WTC11 (cell line): ENCODE measurements around the gene TUSC2. TPM values are rescaled to one million over a fixed set of nuclear protein-coding genes. Genes with fewer than 3 reads are reported as not detected.
A peak's percentile ranks its signal among the peaks of the same experiment; 100 is the strongest.

Experiments
- ATAC-seq: fragments of 200-7000 bp; cut with Tn5 transposase; 2 replicates; pipeline ENCODE4 v1.10.0; 2021; ENCODE audit warnings: mild to moderate bottlenecking, moderate library complexity
- CTCF ChIA-PET: fragments of 300-600 bp; sonication (Branson Sonifier 250); formaldehyde crosslinking; loops from one replicate; lab custom pipeline; 2021; ENCODE audit warnings: antibody characterized with exemption; lab: Charles Lee
- POLR2A ChIA-PET: fragments of 350-600 bp; sonication (Branson Sonifier 250); formaldehyde crosslinking; loops from one replicate; lab custom pipeline; 2021; ENCODE audit warnings: antibody characterized with exemption; lab: Charles Lee
- DNase-seq: peaks from one replicate; pipeline ENCODE4 v3.0.0; 2021; ENCODE audit warnings: low spot score
- H3K27ac Mint-ChIP-seq: 2 replicates; pipeline ENCODE4 v1.8.0; 2021; ENCODE audit warnings: mixed read lengths
- H3K27me3 Mint-ChIP-seq: 2 replicates; pipeline ENCODE4 v1.8.0; 2021; ENCODE audit warnings: low read depth, mild to moderate bottlenecking, moderate library complexity, mixed read lengths
- H3K36me3 Mint-ChIP-seq: 2 replicates; pipeline ENCODE4 v1.8.0; 2021; ENCODE audit warnings: mixed read lengths
- H3K4me1 Mint-ChIP-seq: 2 replicates; pipeline ENCODE4 v1.8.0; 2022; ENCODE audit warnings: mixed read lengths
- H3K4me3 Mint-ChIP-seq: 2 replicates; pipeline ENCODE4 v1.8.0; 2021; ENCODE audit warnings: mild to moderate bottlenecking, moderate library complexity, mixed read lengths
- H3K9me3 Mint-ChIP-seq: 2 replicates; pipeline ENCODE4 v1.8.0; 2021; ENCODE audit warnings: mixed read lengths
- ETV6 ChIP-seq: sonication (generic); formaldehyde crosslinking; IDR thresholded peaks from 2 replicates; pipeline ENCODE4 v1.8.1; 2022; ENCODE audit warnings: mild to moderate bottlenecking, missing genetic modification reagents
- FOXK1 ChIP-seq: sonication (generic); formaldehyde crosslinking; IDR thresholded peaks from 2 replicates; pipeline ENCODE4 v1.8.0; 2022; ENCODE audit warnings: mild to moderate bottlenecking, moderate library complexity, missing genetic modification reagents
- GTF2I ChIP-seq: fragments of 250-450 bp; sonication (Bioruptor Pico); conservative IDR thresholded peaks from 2 replicates; pipeline ENCODE4 v1.4.0; 2021; ENCODE audit warnings: mild to moderate bottlenecking
- MXD4 ChIP-seq: fragments of 250-450 bp; sonication (Bioruptor Pico); IDR thresholded peaks from 2 replicates; pipeline ENCODE4 v1.8.0; 2021; ENCODE audit warnings: mild to moderate bottlenecking, moderate library complexity, borderline replicate concordance
- NR1H2 ChIP-seq: sonication (generic); formaldehyde crosslinking; IDR thresholded peaks from 2 replicates; pipeline ENCODE4 v1.9.0; 2021; ENCODE audit warnings: mild to moderate bottlenecking, moderate library complexity, missing genetic modification reagents
- SP1 ChIP-seq: sonication (generic); formaldehyde crosslinking; conservative IDR thresholded peaks from 2 replicates; pipeline ENCODE4 v1.8.1; 2022; ENCODE audit warnings: missing genetic modification reagents
- TEAD1 ChIP-seq: sonication (generic); formaldehyde crosslinking; IDR thresholded peaks from 2 replicates; pipeline ENCODE4 v1.8.0; 2022; ENCODE audit warnings: mild to moderate bottlenecking, missing genetic modification reagents
- ZNF232 ChIP-seq: sonication (generic); formaldehyde crosslinking; IDR thresholded peaks from 2 replicates; pipeline ENCODE4 v1.8.0; 2022; ENCODE audit warnings: mild to moderate bottlenecking, missing genetic modification reagents
- ZNF263 ChIP-seq: sonication (generic); formaldehyde crosslinking; IDR thresholded peaks from 2 replicates; pipeline ENCODE4 v1.8.1; 2022; ENCODE audit warnings: low read depth, mild to moderate bottlenecking, moderate library complexity, missing genetic modification reagents
- ZNF396 ChIP-seq: fragments of 250-450 bp; sonication (Bioruptor Pico); IDR thresholded peaks from 2 replicates; pipeline ENCODE4 v1.8.0; 2021; ENCODE audit warnings: mild to moderate bottlenecking, moderate library complexity, borderline replicate concordance
- total RNA-seq: library from RNA; stranded (reverse); gene quantifications from 3 replicates; pipeline ENCODE4 v1.2.3, GENCODE V29; 2021
- TF ChIP-seq, protein P1 (sequence below): fragments of 200-600 bp; IDR thresholded peaks from 2 replicates; pipeline ENCODE4 v1.8.0; 2022; ENCODE audit warnings: antibody characterized with exemption
- TF ChIP-seq, protein P2 (sequence below): sonication (generic); formaldehyde crosslinking; IDR thresholded peaks from 2 replicates; pipeline ENCODE4 v1.8.1; 2023; ENCODE audit warnings: mild to moderate bottlenecking, missing genetic modification reagents, borderline replicate concordance
- TF ChIP-seq, protein P3 (sequence below): sonication (generic); formaldehyde crosslinking; conservative IDR thresholded peaks from 2 replicates; pipeline ENCODE4 v1.8.1; 2022; ENCODE audit warnings: mild to moderate bottlenecking, missing genetic modification reagents
- TF ChIP-seq, protein P4 (sequence below): fragments of 250-450 bp; sonication (Bioruptor Pico); IDR thresholded peaks from 2 replicates; pipeline ENCODE4 v1.9.0; 2021; ENCODE audit warnings: mild to moderate bottlenecking
- TF ChIP-seq, protein P5 (sequence below): sonication (generic); formaldehyde crosslinking; IDR thresholded peaks from 2 replicates; pipeline ENCODE4 v1.8.0; 2023; ENCODE audit warnings: missing genetic modification reagents
- TF ChIP-seq, protein P6 (sequence below): sonication (generic); formaldehyde crosslinking; IDR thresholded peaks from 2 replicates; pipeline ENCODE4 v1.8.1; 2022; ENCODE audit warnings: low read depth, mild to moderate bottlenecking, moderate library complexity, missing genetic modification reagents, borderline replicate concordance
- TF ChIP-seq, protein P7 (sequence below): sonication (generic); formaldehyde crosslinking; IDR thresholded peaks from 2 replicates; pipeline ENCODE4 v1.8.1; 2022; ENCODE audit warnings: mild to moderate bottlenecking, moderate library complexity, missing genetic modification reagents
- TF ChIP-seq, protein P8 (sequence below): sonication (generic); formaldehyde crosslinking; IDR thresholded peaks from 2 replicates; pipeline ENCODE4 v1.8.0; 2022; ENCODE audit warnings: mild to moderate bottlenecking, missing genetic modification reagents
- TF ChIP-seq, protein P9 (sequence below): fragments of 250-450 bp; sonication (Bioruptor Pico); conservative IDR thresholded peaks from 2 replicates; pipeline ENCODE4 v1.9.0; 2021; ENCODE audit warnings: mild to moderate bottlenecking

The TUSC2 gene
- total RNA-seq, 1 experiment from 2014 or later = 41.1 TPM

DNA sequence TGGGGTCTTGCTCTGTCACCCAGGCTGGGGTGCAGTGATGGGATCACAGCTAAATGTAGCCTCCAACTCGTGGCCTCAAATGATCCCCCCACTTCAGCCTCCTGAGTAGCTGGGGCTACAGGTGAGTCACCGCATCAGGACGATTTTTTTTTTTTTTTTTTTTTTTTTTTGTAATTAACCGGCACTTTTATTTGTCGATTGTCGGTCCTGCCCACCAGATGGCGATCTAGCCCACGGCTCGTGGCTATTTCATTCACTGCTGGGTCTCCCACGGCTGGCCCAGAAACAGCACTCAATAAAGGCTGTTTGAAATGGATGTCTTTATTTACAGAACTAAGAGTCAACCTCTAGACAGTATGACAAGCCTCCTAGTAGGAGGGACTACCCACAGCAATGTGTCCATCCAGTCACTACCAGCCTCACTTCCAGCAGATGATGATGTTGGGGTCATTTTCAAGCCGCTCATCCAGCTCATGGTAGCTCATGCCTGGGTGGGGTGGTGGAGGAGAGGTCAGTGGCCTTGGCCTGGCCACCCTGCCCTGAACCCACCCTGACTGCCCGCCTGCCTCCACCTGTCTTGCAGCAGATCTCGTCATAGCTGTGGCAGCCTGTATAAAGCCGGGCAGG lies 19.3 kb upstream of the TUSC2 start:
- ChIA-PET POLR2A (interaction anchor here (0.6 to 0.7 kb wide), 3 partner anchors 168 to 238 kb away, joined by 4 to 5 read pairs (median 4); no protein-coding TSS in a partner anchor), CTCF (interaction anchor here (0.6 to 4.2 kb wide), 36 partner anchors 8 to 1884 kb away, joined by 3 to 21 read pairs (median 4); partner anchors contain the start of genes C3orf18, HEMK1, HYAL3 and NAA80)
- H3K27me3 Mint-ChIP-seq = peaks cover 45% of the 10 kb centered on the region
- H3K4me1 Mint-ChIP-seq = peaks cover 18% of the 10 kb centered on the region
- no peak overlapping the region; the same call in 1 of the 2 replicates for H3K27ac Mint-ChIP-seq
- H3K36me3 Mint-ChIP-seq = peaks cover 7% of the 10 kb centered on the region; the same call in 1 of the 2 replicates
- H3K4me3 Mint-ChIP-seq = no peak overlapping the region
- peak; percentile 68 for DNase-seq
- TF ChIP-seq, protein P1, sequence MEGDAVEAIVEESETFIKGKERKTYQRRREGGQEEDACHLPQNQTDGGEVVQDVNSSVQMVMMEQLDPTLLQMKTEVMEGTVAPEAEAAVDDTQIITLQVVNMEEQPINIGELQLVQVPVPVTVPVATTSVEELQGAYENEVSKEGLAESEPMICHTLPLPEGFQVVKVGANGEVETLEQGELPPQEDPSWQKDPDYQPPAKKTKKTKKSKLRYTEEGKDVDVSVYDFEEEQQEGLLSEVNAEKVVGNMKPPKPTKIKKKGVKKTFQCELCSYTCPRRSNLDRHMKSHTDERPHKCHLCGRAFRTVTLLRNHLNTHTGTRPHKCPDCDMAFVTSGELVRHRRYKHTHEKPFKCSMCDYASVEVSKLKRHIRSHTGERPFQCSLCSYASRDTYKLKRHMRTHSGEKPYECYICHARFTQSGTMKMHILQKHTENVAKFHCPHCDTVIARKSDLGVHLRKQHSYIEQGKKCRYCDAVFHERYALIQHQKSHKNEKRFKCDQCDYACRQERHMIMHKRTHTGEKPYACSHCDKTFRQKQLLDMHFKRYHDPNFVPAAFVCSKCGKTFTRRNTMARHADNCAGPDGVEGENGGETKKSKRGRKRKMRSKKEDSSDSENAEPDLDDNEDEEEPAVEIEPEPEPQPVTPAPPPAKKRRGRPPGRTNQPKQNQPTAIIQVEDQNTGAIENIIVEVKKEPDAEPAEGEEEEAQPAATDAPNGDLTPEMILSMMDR = peak; percentile 57
- no peak for TF ChIP-seq NR1H2 (CRISPR knock-in tag)
- TF ChIP-seq, all 79 proteins: peak for 1
- no peaks in the 10 kb centered on the region for H3K9me3 Mint-ChIP-seq
- no peak for ATAC-seq

DNA sequence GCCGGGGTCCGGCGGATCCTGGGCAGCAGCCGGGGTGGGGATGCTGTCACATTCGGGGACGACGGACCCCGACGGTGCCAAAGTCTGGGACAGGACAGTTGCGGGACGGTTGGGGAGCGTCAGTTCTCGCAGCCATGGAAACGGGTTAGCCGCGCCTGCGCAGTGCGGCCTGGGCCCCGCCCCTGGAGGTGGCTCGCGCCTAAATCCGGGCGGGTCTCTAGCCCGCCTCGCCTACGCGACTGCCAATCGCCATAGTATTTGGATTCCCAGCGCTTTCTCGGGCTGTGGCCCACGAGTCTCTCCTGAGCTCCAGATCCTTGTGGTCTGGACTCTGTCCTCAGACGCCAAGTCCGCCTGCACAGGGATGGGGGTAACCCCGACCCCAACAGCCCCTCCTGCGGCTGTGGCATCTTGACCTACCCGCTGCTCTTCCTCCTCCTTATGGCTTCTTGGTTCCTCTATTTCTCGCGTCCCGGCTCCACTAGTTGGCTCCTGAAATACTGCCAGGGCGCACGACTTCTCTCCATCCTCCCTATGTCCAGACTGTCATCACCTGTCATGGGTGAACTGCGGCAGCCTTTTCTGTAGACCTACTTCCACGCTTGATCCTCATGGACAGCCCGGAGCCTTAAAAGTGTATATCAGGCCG lies 17.7 kb upstream of the TUSC2 start, which contains the start of gene ZMYND10:
TSS of gene ZMYND10 (minus strand) at position 147 of the 649 bp plus-strand sequence. CDS start 153 bp downstream, outside the sequence.
- ChIA-PET POLR2A (interaction anchor here (0.8 to 0.9 kb wide), 2 partner anchors 9 to 54 kb away, joined by 3 read pairs; partner anchors contain the start of gene IFRD2), CTCF (interaction anchor here (0.6 to 3.2 kb wide), 10 partner anchors 11 to 264 kb away, joined by 3 to 19 read pairs (median 5); partner anchors contain the start of gene HYAL2)
- Mint-ChIP-seq H3K9me3 (no peaks in the 10 kb centered on the region), H3K4me3 (peak within 1 kb of the TSS; percentile 75), H3K36me3 (peaks cover 7% of the 10 kb centered on the region; the same call in 1 of the 2 replicates), H3K27me3 (peaks cover 61% of the 10 kb centered on the region), H3K4me1 (peaks cover 14% of the 10 kb centered on the region), H3K27ac (no peak within 1 kb of the TSS)
- peak; percentile 89 for DNase-seq
- TF ChIP-seq, protein P2, sequence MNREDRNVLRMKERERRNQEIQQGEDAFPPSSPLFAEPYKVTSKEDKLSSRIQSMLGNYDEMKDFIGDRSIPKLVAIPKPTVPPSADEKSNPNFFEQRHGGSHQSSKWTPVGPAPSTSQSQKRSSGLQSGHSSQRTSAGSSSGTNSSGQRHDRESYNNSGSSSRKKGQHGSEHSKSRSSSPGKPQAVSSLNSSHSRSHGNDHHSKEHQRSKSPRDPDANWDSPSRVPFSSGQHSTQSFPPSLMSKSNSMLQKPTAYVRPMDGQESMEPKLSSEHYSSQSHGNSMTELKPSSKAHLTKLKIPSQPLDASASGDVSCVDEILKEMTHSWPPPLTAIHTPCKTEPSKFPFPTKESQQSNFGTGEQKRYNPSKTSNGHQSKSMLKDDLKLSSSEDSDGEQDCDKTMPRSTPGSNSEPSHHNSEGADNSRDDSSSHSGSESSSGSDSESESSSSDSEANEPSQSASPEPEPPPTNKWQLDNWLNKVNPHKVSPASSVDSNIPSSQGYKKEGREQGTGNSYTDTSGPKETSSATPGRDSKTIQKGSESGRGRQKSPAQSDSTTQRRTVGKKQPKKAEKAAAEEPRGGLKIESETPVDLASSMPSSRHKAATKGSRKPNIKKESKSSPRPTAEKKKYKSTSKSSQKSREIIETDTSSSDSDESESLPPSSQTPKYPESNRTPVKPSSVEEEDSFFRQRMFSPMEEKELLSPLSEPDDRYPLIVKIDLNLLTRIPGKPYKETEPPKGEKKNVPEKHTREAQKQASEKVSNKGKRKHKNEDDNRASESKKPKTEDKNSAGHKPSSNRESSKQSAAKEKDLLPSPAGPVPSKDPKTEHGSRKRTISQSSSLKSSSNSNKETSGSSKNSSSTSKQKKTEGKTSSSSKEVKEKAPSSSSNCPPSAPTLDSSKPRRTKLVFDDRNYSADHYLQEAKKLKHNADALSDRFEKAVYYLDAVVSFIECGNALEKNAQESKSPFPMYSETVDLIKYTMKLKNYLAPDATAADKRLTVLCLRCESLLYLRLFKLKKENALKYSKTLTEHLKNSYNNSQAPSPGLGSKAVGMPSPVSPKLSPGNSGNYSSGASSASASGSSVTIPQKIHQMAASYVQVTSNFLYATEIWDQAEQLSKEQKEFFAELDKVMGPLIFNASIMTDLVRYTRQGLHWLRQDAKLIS = no peak
- TF ChIP-seq GTF2I (CRISPR knock-in tag) (no peak), ZNF396 (CRISPR knock-in tag) (no peak), MXD4 (CRISPR knock-in tag) (no peak), ZNF263 (CRISPR knock-in tag) (no peak), SP1 (CRISPR knock-in tag) (0 out of 2 replicates have a peak, but pooled peaks have one; percentile 13), TEAD1 (CRISPR knock-in tag) (0 out of 2 replicates have a peak, but pooled peaks have one; percentile 17), ZNF232 (0 out of 2 replicates have a peak, but pooled peaks have one; percentile 15), ETV6 (0 out of 2 replicates have a peak, but pooled peaks have one; percentile 57), FOXK1 (CRISPR knock-in tag) (no peak)
- TF ChIP-seq, protein P3, sequence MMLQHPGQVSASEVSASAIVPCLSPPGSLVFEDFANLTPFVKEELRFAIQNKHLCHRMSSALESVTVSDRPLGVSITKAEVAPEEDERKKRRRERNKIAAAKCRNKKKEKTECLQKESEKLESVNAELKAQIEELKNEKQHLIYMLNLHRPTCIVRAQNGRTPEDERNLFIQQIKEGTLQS = no peak
- TF ChIP-seq, protein P4, sequence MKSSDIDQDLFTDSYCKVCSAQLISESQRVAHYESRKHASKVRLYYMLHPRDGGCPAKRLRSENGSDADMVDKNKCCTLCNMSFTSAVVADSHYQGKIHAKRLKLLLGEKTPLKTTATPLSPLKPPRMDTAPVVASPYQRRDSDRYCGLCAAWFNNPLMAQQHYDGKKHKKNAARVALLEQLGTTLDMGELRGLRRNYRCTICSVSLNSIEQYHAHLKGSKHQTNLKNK (CRISPR knock-in tag) = no peak
- TF ChIP-seq, protein P5, sequence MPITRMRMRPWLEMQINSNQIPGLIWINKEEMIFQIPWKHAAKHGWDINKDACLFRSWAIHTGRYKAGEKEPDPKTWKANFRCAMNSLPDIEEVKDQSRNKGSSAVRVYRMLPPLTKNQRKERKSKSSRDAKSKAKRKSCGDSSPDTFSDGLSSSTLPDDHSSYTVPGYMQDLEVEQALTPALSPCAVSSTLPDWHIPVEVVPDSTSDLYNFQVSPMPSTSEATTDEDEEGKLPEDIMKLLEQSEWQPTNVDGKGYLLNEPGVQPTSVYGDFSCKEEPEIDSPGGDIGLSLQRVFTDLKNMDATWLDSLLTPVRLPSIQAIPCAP (CRISPR knock-in tag) = 0 out of 2 replicates have a peak, but pooled peaks have one; percentile 40
- TF ChIP-seq, protein P6, sequence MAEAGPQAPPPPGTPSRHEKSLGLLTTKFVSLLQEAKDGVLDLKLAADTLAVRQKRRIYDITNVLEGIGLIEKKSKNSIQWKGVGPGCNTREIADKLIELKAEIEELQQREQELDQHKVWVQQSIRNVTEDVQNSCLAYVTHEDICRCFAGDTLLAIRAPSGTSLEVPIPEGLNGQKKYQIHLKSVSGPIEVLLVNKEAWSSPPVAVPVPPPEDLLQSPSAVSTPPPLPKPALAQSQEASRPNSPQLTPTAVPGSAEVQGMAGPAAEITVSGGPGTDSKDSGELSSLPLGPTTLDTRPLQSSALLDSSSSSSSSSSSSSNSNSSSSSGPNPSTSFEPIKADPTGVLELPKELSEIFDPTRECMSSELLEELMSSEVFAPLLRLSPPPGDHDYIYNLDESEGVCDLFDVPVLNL = no peak
- TF ChIP-seq, protein P7, sequence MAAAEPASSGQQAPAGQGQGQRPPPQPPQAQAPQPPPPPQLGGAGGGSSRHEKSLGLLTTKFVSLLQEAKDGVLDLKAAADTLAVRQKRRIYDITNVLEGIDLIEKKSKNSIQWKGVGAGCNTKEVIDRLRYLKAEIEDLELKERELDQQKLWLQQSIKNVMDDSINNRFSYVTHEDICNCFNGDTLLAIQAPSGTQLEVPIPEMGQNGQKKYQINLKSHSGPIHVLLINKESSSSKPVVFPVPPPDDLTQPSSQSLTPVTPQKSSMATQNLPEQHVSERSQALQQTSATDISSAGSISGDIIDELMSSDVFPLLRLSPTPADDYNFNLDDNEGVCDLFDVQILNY = no peak; the same call in 1 of the 2 replicates
- TF ChIP-seq, protein P8, sequence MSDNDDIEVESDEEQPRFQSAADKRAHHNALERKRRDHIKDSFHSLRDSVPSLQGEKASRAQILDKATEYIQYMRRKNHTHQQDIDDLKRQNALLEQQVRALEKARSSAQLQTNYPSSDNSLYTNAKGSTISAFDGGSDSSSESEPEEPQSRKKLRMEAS = peak; percentile 53; the same call in 1 of the 2 replicates
- TF ChIP-seq, protein P9, sequence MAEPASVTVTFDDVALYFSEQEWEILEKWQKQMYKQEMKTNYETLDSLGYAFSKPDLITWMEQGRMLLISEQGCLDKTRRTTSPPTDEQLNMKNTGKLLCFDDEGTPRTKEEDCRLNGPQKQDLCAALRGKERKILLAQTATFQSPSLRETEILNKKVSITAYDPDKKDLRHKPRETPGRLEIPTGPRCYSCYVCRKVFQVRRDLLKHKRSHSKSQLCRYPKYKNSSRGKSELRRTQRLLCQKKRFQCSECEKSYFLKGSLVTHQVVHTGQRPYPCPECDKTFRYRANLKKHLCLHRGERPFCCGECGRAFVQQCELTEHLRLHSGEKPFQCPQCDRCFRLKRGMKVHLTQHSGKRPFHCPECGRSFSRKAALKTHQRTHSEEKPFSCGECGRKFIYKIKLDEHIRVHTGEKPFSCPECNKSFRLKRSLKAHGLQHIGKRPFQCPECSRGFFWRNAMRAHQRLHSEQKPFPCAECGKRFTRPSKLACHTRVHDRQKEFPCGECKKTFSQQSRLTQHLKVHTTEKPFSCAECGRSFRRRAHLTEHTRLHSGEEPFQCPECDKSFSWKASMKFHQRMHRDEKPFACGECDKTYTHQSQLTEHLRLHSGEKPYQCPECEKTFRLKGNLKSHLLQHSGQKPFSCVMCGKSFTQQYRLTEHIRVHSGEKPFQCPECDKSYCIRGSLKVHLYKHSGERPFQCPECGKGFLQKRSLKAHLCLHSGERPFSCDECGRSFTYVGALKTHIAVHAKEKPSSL (CRISPR knock-in tag) = no peak
- peak; percentile 67 for ATAC-seq
